Stimulated activated CD8-positive, alpha-beta memory T cell treated with anti-CD3 and anti-CD28 coated beads, Interleukin-7, amount 100 ng/mL, for 24 hours (primary cell): Measurements from ENCODE around the gene ATXN7.

ENCODE experiments used
- DNase-seq: peaks from one replicate; pipeline ENCODE4 v3.0.0-alpha.2; 2020; ENCODE audit warnings: low read depth

ATXN7 gene

GRCh38 chr3:63864008-63864964 lies 619 bp downstream of the ATXN7 start:
- peak; percentile 30 for DNase-seq

- DNase-seq: no peak
These were observed 1.3 kb downstream of the ATXN7 start for GRCh38 chr3:63864965-63865327.

- no peak for DNase-seq
These were observed 3.6 kb downstream of the ATXN7 start for GRCh38 chr3:63867225-63867624.

DNA sequence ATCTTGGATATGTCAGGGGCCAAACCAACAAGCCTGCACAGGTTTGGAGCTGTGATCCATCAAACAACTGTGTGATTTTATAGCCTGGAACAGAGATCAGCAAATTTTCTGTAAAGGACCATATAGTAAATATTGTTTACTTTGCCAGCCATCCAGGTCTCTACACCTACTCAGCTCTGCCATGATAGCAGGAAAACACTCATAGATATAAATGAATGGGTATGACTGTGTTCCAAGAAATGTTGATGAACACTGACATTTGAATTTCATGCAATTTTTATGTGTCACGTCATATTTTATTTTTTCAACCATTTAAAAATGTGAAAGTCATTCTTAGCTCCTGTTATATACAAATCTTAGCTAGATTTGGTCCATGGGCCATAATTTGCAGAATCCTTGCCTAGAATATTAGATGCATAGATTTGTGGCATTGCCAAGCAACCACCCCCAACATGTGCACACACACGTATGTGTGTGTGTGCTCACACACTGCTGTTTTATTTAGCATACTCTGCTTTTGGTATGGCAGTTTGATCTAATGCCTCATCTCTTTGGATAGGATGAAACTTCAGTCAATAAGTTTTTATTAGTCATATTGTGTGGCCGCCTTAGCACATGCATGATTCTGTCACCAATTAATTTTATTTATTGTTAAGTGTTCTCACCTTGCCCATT lies 6.4 kb downstream of the ATXN7 start:
- no peak for DNase-seq

- DNase-seq: no peak
These were observed 6.9 kb downstream of the ATXN7 start for GRCh38 chr3:63870615-63871005.

DNA sequence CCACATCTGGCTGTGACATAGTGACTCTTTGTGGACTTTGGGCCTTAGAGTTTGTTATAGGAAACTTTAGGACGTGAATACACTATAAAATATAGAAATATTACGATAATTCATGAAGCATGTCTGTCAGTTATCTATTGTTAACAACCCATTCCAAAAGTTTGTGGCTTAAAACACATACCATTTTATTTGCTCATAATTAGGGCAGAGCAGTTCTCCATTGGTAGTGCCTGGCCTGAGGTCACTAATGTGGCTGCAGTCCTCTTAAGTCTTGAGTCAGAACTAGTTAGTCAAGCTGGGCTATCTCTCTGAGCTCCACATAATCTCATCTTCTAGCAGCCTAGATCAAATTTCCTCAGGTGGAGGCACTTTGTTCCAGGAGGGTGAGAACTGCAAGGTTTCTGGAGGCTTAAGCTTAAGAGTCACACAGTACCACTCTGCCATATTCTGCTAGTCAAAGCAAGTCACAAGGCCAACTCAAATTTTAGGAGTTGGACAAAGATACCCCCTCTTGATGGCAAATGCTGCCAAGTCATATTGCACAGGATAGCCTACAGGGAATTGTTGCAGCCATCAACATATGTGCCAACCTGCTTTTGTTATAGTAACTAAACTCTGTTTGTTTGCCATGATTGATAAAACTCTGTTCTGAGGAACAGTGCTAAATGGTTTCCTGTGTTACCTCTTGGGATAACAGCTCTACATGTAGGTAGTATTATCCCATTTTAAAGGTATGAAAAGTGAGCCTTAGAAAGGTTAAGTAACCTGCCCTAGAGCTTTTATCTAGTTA lies 8.7 kb downstream of the ATXN7 start:
- no peak for DNase-seq

GRCh38 chr3:63874769-63875168 lies 11.1 kb downstream of the ATXN7 start:
- DNase-seq: no peak

GRCh38 chr3:63875510-63875909 lies 11.8 kb downstream of the ATXN7 start:
- no peak for DNase-seq

GRCh38 chr3:63876260-63876659 lies 12.6 kb downstream of the ATXN7 start:
- DNase-seq: no peak

DNA sequence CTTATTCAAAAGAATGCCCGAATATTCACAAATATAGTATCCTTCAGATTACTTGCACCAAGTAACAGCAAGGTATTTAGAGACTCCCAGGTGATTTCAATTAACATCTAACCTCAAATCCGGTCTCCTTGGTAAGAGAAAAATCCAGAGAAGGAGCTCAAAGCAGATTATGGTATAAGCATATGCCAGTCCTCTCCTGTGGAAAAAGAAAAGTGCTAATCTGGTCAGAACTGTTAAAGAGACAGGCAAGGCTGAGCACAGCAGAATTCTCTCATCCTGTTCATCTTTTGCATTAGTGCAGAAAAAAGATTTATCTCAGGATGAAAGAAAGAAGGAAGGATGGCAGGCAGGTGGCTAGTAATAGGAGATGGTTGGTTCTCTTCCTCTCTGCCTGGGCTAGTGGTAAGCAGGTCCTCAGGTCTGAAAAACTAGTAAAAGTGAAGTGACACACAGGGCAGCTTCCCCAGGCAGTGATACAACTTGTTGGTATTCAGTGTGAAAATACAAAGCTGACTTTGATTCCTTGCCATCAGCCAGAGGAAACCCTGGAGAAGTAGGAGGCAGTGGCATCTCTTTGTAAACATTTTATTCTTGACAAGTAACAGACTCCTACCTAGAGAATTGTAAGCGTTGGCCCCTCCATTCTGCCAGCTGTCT lies 14.2 kb downstream of the ATXN7 start:
- no peak for DNase-seq

- DNase-seq: no peak
These were observed 14.9 kb downstream of the ATXN7 start for GRCh38 chr3:63878394-63879060.

DNA sequence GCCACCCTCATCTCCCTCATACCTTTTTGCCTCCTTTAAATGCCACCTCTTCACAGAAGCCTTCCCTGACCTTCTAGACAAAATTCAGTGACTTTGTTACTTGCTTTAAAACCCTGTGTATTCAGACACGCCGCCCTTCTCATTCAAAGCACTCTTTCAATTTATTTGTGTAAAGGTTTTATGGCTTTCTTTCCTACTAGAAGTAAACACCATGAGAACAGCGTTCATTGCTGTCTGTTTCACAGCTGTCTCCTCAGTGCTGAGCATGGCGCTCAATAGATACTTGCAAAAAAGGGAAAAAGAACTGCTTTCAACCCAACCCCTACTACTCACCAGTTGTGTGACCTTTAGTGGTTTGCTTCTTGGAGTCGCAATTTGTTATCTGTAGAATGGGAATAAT lies 17.0 kb downstream of the ATXN7 start:
- no peak for DNase-seq

GRCh38 chr3:63886858-63887257 lies 23.2 kb downstream of the ATXN7 start:
- no peak for DNase-seq

DNA sequence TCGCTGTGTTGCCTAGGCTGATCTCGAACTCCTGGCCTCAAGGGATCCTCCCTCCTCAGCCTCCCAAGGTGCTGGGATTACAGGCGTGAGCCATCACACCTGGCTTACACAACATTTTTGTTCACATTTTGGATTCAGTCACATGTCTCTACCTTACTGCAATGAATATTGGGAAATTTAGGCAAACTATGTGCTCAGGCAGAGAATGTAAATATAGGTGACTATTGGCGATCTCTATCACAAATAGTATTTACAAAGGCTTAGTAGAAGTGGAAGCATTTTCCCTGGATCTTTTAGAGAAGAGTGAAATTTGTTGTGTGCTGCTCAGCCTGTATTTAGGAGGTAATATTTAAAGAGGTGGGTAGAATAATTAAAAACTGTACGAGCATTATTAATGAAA lies 27.9 kb downstream of the ATXN7 start:
- DNase-seq: no peak

DNA sequence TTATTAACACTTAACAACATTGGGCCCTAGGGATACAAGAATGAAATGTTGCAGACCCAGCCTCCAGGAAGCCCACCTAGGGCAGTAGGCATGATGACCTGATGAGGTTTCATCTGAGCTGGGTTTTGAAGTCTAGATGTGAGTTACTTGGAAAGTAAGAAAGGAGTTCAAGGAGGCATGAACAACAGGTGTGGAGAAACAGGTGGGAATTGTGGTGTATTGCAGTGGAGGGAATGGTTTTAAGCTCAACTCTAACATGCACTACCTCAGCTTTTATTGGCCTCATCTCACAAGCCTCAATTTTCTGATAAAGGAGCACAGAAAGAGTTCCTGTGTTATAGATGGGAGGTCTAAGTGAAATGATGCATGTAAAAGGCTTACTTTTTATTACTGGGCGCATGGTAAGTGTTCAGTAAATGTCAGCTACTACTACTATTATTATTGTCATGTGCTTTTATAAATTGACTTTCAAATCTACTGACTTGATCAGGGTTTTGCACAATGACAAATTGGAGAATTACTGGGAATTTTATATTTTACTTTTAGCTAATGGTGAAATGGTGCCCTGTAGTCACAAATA lies 29.2 kb downstream of the ATXN7 start:
- DNase-seq: no peak

GRCh38 chr3:63895422-63896189 lies 31.9 kb downstream of the ATXN7 start:
- no peak for DNase-seq

DNA sequence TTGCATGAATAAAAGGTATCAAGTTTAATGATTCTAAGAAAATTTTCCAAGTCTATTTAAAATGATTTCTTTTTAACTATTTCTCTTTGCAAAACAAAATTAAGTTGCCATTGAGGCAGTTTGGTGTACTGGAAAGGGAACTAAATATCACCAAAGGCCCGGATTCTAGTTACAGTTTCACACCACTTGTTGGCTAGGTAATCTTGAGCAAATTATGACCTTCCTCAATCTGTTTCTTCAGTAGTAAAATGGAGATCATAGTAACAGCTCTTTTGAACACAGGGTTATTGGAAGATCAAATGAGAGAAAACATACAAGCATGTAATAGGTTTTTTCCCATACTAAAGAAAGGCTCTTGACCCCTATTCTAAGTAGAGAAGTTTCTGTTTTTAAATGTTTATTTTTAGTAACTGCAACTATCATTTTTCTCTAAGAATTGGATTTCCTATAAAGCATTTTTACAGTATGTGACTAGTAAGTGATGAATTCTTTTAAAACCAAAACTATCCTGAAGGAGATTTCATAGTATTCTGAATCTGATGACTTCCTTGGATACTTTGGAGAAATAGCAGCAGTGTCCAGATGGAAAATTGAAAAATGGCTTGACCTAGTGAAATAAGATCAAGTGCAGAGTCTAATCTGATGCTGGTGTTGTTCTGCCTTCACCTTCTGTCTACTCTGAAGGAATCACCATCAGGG lies 32.8 kb downstream of the ATXN7 start:
- DNase-seq: no peak

- DNase-seq: no peak
These were observed 36.3 kb downstream of the ATXN7 start for GRCh38 chr3:63900010-63900409.

- DNase-seq: no peak
These were observed 36.8 kb downstream of the ATXN7 start for GRCh38 chr3:63900459-63900858.
